GM12891 (cell line): ENCODE measurements around the gene TMC5.

Experiments used
- DNase-seq: peaks from one replicate; pipeline ENCODE4 v3.0.0; 2011; ENCODE audit warnings: low spot score; ENCODE audit not compliant: insufficient read length
- FAIRE-seq: peaks from 2 replicates; lab custom pipeline; 2011; peaks lifted over from hg19 to GRCh38; lab: Jason Lieb, UNC
- PAX5 ChIP-seq: IDR thresholded peaks from 2 replicates; pipeline ENCODE4 v1.6.1; 2011; ENCODE audit warnings: low read length, moderate library complexity, mild to moderate bottlenecking; ENCODE audit not compliant: insufficient read depth, severe bottlenecking
- POLR2A ChIP-seq: IDR thresholded peaks from 2 replicates; pipeline ENCODE4 v1.6.1; 2011; ENCODE audit warnings: low read depth, low read length, control low read depth
- POLR2AphosphoS5 ChIP-seq: IDR thresholded peaks from 2 replicates; pipeline ENCODE4 v1.6.1; 2011; ENCODE audit warnings: low read depth, low read length, control low read depth
- POU2F2 ChIP-seq: IDR thresholded peaks from 2 replicates; pipeline ENCODE4 v1.6.1; 2011; ENCODE audit warnings: low read depth, mild to moderate bottlenecking, control low read depth, low read length, moderate library complexity
- SPI1 ChIP-seq: IDR thresholded peaks from 2 replicates; pipeline ENCODE4 v1.6.1; 2011; ENCODE audit warnings: low read depth, low read length, control low read depth
- TAF1 ChIP-seq: IDR thresholded peaks from 2 replicates; pipeline ENCODE4 v1.6.1; 2011; ENCODE audit warnings: low read depth, low read length, control low read depth

The TMC5 gene

DNA sequence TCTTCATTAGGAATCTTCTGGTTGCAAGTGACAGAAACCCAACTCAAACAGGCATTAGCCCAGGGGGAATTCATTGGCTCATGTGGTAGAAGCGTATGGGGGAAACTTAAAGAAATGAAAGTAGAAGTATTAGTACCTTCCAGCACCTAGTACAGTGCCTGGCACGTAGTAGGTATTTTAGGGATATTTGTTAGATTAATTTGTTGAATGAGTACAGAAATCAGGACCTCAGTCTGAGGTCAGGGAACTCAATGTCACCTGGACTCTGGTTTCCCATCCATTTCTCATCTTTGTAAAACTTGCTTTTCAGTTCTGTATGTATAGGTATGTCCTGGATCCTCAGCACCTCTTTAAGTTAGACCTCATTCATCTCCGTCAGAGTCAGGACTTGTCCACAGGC lies 32.5 kb downstream of the TMC5 start:
- no peak for DNase-seq
- FAIRE-seq = no peak
- TF ChIP-seq TAF1 = no peak
- no peak for TF ChIP-seq POLR2AphosphoS5
- TF ChIP-seq POLR2A = no peak
- TF ChIP-seq SPI1 = no peak

DNA sequence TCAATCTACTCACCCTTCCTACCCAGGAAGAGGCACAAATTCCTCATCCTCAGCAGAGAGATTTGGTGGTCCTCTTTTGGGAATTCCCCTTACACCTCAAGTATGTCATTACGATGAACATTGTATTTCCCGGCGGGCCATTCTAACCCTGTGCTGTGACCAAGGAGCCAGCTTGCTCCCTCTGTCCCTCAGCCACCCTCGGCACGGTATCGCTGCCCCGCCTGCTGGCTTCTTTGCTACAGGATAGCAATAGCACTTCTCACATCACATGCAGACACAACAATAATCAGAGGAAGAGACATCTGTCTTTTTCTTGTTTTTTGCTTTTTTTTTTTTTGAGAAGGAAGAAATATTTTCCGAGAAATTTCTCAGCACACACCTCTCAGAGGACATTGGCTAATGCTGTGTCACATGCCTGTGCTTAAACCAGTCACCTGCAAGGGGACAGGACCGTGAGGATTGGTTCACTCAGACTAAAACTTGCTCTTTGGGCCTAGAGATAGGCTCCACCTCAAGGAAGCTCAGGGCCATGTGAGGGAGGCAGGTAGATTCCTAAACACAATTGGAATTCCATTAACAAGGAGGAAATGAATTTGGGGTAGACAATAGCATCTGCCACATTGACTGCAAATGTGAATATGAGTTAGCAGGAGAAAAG lies 41.2 kb downstream of the TMC5 start:
- FAIRE-seq = no peak
- TF ChIP-seq POU2F2 = no peak
- TF ChIP-seq SPI1 = no peak
- TF ChIP-seq PAX5 = no peak
- TF ChIP-seq TAF1 = no peak
- no peak for TF ChIP-seq POLR2AphosphoS5
- no peak for TF ChIP-seq POLR2A
- DNase-seq = no peak

DNA sequence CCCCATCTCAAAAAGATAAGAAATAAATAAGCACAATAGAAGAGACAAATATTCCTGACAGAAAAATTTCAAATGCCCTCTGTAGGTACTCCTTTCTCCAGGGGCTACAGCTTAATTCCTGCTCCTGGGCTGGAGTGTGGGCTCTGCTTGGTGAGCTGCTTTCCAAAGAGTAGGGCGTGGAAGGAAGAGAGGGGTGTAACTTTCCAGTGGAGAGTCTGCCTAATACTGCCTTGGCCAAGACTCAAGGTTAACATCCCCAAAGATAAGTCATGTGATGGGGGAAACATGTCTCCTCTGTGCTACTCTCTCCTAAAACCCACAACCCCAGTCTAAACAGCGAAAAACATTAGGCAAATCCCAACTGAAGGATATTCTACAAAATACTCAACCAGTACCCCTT lies 42.7 kb downstream of the TMC5 start:
- TF ChIP-seq POLR2AphosphoS5 (no peak), SPI1 (no peak), TAF1 (no peak), POLR2A (no peak), POU2F2 (no peak), PAX5 (no peak)
- no peak for FAIRE-seq
- no peak for DNase-seq

DNA sequence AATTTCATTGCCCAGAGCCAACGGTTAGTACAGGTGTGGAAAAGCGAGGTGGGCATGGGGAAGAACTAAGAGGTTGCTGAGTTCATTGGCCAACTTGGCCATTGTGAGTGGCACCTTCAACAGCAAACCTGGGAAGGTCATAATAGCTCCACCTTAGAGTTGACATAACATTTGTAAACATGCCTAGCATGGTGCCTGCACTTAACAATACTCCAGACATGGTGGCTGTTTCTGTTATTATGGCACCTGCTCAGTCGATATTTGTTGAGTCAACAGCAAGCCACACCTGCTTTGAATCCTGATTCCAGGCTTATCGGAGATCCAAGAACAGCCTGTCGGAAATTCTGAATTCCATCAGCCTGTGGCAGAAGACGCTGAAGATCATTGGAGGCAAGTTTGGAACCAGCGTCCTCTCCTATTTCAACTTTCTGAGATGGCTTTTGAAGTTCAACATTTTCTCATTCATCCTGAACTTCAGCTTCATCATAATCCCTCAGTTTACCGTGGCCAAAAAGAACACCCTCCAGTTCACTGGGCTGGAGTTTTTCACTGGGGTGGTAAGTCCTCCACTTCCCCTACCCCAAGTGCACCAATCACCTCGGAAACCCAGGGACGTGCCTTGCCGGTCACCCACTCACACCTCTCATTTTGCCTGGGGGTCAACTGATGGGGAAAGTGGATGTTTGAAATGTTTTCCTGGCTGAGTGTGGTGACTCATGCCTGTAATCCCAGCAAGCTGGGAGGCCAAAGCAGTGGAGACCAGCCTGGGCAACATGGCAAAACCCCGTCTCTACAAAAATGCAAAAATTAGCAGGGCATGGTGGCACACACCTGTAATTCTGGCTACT lies 46.0 kb downstream of the TMC5 start:
- TF ChIP-seq POU2F2 (no peak), SPI1 (no peak), PAX5 (no peak), POLR2AphosphoS5 (no peak), TAF1 (no peak), POLR2A (no peak)
- DNase-seq (no peak), FAIRE-seq (no peak)

DNA sequence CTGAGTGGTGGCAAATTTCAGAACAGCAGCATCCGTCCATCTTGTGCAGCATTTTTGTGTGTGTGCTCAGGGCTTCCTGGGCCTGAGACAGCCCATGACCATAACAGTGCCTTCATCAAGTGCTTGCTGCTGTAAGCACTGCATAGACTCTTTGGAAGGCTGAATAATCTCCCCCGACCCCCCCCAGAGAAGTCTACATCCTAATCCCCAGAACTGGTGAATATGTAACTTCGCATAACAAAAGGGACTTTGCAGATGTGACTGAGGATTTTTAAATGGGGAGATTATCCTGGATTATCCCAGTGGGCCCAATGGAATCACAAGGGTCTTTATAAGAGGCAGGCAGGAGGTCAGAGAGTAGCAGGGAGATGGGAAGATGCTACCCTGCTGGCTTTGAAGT lies 50.6 kb downstream of the TMC5 start:
- no peak for TF ChIP-seq POLR2AphosphoS5
- TF ChIP-seq POU2F2 = no peak
- TF ChIP-seq PAX5 = no peak
- no peak for TF ChIP-seq POLR2A
- TF ChIP-seq SPI1 = no peak
- no peak for TF ChIP-seq TAF1
- DNase-seq = no peak
- FAIRE-seq = no peak

DNA sequence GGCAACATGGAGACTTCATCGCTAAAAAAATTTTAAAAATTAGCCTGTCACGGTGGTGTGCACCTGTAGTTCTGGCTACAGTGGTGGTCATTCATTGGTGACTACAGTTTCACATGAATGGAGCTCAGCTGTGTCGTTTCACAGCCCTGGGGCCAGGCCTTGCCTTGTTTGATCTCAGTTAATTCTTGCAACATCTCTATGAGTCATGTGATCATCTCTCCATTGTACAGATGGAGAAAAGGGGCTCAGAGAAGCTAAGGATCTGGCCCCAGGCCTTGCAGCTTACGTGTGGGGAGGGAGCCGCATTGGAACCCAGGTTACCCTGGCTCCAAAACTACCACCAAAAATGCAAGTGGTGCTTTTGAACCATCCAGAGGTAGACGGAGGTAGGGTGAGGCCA lies 54.8 kb downstream of the TMC5 start:
- DNase-seq (no peak), FAIRE-seq (no peak)
- TF ChIP-seq POLR2A = no peak
- no peak for TF ChIP-seq SPI1
- TF ChIP-seq POLR2AphosphoS5 = no peak
- no peak for TF ChIP-seq PAX5

DNA sequence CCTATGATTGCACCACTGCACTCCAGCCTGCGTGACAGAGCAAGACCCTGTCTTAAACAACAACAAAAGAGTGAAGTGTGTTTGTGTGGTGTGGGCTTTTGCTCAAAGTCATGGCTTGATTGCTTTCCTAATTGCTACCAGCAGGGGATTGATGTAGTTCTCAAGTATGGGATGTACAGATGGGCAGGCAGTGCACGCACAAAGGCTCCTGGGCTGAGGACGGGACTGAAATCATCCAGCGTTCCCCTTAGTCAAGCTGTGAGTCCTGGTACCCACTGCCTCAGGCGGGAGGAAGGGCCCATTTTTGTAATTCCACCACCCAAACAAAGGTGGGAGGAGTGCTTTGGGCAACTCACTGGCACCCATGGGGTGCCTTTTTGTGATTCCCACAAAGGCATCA lies 56.9 kb downstream of the TMC5 start:
- DNase-seq (no peak), FAIRE-seq (peak; percentile 13)
- TF ChIP-seq POLR2A (no peak), POLR2AphosphoS5 (no peak), SPI1 (no peak), POU2F2 (no peak), TAF1 (no peak), PAX5 (no peak)

DNA sequence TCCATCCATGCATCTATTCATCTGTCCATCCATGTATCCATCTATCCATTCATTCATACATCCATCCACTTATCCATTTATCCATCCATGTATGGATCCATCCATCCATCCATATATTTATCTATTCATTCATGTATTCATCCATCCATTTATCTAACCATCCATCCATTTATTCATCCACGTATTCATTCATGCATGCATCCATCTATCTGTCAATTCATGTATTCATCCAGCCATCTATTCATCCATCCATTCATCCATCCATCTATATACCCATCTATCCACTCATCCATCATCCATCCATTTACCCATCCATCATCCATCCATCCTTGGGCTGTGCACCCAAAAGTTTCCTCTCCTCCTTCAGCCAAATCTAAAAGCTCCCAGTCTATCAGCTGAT lies 60.8 kb downstream of the TMC5 start:
- TF ChIP-seq POLR2A (no peak), TAF1 (no peak), SPI1 (no peak), POU2F2 (no peak), POLR2AphosphoS5 (no peak), PAX5 (no peak)
- DNase-seq (no peak), FAIRE-seq (no peak)

DNA sequence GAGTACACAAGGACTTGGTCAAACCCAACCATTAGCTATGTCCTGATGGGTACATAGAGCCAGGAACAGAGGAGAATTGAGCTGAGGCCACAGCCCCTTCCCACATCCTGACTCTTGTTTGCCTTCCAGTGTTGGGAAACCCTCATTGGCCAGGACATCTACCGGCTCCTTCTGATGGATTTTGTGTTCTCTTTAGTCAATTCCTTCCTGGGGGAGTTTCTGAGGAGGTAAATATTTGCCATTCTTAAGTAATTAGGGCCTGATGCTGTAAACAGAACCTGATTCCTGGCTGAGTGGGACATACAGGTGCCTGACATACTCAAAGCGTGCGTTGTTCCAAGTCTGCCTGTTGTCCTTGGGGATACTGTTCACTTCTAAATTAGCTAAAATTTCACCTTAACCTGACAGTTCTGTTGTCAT lies 61.6 kb downstream of the TMC5 start:
- TF ChIP-seq POLR2AphosphoS5 = no peak
- TF ChIP-seq SPI1 = no peak
- TF ChIP-seq TAF1 = no peak
- no peak for TF ChIP-seq POLR2A
- TF ChIP-seq POU2F2 = no peak
- TF ChIP-seq PAX5 = no peak
- FAIRE-seq = no peak
- no peak for DNase-seq

DNA sequence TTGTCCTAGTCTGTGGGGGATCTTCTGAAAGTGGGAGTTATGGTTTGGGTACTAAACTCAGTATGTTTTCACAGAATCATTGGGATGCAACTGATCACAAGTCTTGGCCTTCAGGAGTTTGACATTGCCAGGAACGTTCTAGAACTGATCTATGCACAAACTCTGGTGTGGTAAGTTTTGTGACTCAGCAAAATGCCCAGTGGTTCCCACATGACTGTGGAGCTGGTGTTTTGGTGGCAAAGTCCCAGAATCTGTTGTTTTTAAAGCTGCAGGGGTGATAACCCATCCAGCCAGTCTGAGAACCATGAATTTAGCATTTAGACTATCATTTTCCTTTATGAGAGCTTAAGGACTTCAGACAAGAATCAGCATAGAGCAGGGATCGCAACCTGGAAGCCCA lies 63.6 kb downstream of the TMC5 start:
- TF ChIP-seq SPI1 (no peak), POU2F2 (no peak), POLR2A (no peak), TAF1 (no peak), POLR2AphosphoS5 (no peak), PAX5 (no peak)
- no peak for DNase-seq
- FAIRE-seq = no peak
